HG02588 (cell line): ENCODE data around the gene ENDOD1.
"Not testable (repeated sequence)": the region's sequence is repeated elsewhere in the genome, so short reads cannot be mapped to it uniquely, and the experiment has no call there.

Experiments
- ATAC-seq: cut with Tn5 transposase; IDR thresholded peaks from one replicate; pipeline ENCODE4 v1.9.1; 2021; ENCODE audit warnings: mild to moderate bottlenecking, moderate library complexity; ENCODE audit not compliant: unreplicated experiment

ENDOD1 gene, protein sequence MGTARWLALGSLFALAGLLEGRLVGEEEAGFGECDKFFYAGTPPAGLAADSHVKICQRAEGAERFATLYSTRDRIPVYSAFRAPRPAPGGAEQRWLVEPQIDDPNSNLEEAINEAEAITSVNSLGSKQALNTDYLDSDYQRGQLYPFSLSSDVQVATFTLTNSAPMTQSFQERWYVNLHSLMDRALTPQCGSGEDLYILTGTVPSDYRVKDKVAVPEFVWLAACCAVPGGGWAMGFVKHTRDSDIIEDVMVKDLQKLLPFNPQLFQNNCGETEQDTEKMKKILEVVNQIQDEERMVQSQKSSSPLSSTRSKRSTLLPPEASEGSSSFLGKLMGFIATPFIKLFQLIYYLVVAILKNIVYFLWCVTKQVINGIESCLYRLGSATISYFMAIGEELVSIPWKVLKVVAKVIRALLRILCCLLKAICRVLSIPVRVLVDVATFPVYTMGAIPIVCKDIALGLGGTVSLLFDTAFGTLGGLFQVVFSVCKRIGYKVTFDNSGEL

DNA sequence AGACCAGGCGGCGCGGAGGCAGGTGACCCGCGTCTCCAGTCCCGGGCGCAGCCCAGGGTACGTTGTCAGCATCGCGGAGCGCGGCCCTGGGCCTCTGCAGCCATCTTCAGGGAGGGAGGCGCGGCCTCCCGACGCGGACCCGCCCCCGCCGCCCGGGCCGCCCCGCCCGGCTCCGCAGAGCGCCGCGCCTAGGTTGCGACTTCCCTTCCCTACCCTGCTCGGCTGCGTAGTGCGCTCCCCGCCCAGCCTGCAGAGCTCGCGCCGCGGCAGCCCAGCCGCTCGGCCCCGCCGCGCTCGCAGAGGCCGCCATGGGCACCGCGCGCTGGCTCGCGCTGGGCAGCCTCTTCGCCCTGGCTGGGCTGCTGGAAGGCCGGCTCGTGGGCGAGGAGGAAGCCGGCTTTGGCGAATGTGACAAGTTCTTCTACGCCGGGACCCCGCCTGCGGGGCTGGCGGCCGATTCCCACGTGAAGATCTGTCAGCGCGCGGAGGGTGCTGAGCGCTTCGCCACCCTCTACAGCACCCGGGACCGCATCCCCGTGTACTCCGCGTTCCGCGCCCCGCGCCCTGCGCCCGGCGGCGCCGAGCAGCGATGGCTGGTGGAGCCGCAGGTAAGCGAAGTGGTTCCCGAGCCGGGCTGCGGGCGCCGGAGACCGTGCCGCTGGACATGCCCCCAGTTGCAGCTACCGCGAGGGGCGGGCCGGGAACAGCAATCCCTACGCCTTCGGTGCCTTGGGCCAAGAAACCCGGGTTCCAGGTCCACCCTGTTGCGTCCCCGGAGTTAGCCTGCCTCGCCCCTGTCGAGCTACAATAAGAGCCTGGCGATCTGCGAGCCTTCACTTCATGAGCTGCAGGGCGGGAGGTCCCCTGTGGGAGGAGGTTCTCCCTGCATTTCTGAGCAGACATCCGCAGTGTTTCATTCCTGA is at the start of gene ENDOD1:
TSS of gene ENDOD1 (plus strand) at position 227 of the 923 bp plus-strand sequence. CDS start at position 309, 82 bp downstream.
- peak; percentile 87 for ATAC-seq

DNA sequence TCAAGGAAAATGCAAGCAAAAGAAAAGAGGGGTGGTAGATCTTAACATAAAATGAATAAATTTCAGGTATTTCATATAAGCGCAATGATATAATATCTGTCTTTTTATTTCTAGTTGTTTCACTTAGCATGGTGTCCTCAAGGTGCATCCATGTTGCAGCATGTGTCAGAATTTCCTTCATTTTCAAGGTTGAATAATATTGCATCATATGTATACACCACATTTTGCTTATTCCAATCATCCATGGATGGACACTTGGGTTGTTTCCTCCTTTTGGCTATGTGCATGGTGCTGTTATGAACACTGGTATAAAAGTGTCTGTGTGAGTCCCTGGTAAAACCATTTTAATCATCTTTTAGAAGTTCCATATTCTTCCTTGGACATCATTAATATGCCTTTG is 47.4 kb upstream of the ENDOD1 start:
- no peak for ATAC-seq

DNA sequence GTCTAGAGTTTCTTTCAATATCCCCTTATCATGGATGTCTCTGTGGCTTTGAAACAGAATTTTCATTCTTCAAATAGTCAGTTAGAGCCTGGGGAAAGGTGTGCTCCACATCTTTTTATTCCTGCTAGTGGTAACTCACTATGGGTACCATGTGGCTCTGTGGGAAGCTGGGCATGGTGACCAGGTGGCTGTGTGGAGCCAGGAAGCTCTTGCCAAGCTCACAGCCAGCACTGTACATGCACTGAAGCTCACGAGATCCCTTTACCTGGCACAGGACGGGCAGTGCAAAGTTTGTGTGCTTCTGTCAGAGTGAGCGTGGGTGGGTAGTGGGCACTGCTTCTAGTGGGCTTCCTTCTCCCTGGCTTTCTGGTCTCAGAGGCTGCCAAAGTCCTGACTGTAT is 46.7 kb upstream of the ENDOD1 start:
- ATAC-seq, result no peak

DNA sequence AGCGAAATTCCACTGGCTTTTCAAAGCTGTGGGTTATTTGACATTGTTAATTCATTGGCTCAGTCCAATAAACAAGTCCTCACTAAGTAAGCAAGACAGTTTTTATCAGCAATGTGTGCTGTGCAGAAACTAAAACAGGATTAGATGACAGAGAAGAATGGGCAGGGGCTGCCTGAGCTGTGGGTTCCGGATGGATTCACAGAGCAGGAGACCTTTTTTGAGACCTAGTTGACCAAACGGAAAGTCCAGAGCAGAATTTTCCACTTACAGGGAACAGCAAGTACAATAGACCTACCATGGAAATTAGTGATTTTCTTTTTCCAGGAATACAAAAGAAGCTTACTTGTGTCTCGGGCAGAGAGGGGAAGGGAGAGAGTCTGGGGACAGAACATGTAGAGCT is 45.6 kb upstream of the ENDOD1 start:
- no peak for ATAC-seq

DNA sequence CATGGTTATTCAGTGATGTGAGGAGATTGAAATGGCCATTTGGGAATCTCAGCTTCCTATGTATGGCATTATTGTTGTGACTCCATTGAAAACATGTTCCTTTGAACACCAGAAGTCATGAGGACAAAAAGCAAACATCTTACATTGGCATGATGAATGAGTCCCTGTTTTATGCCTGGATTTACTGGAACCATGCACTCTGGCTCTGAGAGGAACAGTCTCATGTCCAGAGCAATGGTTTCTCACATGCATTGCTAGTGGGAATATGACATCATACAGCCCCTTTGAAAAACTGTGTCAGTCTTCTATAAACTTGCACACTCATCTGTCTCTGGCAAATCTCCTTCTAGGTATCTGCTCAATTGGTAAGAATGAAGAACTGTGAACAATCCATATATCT is 43.8 kb upstream of the ENDOD1 start:
- no peak for ATAC-seq

DNA sequence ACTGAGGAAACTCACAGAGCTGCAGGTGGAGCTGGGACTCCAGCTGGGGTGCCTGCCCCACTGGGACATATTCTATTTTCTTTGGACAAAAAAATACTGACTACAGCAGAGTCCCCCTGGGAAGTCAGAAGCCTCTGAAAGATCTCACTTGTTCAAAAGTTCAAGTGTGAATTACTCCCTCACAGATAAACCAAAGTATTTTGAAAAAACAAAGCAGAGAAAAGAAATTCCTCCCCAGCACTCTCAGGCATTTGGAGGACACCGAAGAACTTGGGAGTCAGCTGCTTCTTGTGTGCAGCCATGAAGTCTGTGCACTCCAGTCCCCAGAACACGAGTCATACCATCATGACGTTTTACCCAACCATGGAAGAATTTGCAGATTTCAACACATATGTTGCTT is 40.5 kb upstream of the ENDOD1 start, which contains the start of gene KDM4F:
TSS of gene KDM4F (plus strand) at position 301 of the 400 bp plus-strand sequence.
- not testable (repeated sequence) for ATAC-seq

DNA sequence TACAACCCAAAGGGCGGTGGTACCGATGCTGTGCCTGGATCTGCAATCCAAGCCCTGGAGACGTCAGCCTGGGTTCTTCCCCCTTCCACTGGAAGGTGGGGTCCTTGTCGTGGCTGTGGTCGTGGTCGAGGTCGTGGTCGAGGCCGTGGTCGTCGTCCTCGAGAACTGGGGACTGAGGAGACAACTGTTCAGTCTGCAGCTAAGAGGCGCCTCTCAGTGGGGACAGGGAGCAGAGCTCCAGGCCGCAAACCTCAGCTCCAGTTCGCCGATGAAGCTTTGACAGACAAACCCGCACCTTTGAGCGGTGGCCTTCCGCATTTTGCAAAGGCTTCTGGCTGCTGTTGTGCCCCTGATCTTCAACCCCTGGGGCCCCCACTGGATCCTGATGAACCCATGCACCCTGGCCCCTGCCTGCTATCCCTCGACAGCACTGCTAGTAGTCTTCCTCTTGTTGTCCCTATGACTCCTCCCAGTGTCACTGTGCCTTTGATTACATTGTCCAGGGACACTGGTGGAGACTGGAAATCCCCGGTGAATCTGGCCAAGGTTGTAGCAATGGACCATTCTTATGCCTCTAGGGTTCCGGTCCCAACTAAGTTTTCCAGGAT is 38.9 kb upstream of the ENDOD1 start:
- no peak for ATAC-seq

DNA sequence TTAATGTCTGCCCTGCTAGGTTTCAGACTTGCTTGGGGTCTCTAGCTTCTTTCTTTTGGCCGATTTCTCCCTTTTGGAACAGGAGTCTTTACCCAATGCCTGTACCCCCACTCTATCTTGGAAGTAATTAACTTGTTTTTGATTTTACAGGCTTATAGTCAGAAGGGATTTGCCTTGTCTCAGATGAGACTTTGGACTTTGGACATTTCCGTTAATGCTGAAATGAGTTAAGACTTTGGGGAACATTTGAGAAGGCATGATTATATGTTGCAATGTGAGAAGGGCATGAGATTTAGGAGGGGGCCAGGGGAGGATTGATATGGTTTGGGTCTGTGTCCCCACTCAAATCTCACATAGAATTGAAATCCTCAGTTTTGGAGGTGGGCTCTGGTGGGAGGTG is 35.3 kb upstream of the ENDOD1 start:
- no peak for ATAC-seq

DNA sequence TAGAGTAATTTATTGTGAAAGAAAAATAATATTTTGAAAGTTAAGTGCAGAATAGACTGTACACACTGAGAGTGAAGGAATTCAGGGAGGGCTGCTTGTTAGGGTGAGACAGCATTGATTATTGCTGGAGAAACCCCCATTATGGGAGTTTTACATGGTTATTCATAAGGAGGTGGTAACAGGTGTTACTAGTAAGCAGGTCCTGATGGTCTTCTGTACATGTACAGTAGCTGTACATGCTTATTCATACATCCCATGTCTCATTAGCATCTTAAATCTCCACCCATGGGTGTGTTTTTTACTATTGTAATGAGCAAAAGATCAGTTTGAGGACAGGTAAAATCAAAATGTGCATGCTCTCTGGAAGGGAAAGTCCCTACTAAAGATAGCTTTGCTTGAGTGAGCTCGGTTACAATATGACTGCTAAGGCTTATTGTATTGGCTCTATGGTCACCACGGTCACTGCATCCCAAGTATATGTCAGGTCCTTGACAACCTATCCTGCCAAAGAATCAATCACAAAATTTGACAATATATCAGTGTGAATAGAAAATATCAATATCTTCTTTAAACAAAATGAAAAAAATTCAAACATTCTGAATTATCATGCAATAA is 34.3 kb upstream of the ENDOD1 start:
- ATAC-seq, result peak; percentile 89

DNA sequence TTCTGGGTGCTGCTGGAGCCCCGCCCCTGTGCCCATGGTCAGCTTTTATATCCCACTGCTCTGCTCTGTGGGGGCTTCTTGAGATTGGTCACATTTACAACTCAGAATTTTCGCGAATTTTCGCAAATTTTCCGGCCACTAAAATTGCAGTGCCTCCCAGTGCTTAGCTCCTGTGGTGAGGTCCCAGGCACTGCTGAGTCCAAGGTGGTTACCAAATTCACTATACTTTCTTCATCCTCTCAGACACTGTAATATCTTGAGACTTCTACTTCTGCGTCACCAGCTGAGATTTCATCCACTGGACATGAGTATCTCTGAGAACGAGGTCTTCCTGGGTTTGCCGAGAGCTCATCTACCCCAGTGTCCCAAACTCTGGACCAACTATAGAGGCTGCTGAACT is 31.7 kb upstream of the ENDOD1 start:
- no peak for ATAC-seq

DNA sequence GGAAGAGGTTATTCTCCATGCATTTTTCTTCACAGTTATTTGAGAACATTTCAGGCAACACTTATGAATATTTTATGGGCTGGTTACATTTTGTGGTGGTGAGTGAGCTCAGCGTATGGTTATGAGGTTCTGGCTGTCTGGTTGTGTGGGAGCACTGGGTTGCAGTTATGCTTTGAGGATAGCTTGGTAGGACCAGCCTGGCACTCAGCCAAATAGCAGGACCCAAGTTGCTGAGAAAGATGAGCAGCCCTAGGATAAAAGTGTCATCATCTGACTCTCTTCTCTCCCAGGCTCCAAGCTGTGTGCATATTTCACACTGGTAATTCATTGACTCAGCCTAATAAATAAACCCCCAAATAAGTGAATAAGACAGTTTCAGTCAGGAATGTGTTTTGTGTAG is 31.0 kb upstream of the ENDOD1 start:
- no peak for ATAC-seq

DNA sequence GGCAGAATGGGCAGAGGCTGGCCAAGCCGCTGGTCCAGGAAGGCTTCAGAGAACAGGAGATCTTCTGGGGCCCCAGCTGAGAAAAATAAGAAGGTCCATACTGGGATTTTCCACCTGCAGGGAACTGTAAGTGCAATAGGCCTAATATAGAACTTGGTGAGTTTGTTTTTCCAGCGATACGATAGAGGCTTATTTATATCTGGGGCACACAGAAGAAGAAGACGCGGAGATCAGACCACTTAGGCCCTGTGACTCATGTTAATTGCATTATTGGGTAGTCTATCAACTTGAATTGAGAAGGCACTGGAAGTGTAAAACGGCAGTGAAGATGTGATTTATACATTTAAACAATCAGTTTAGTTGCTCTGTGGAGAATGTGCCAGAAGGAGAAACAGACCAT is 30.6 kb upstream of the ENDOD1 start:
- no peak for ATAC-seq

DNA sequence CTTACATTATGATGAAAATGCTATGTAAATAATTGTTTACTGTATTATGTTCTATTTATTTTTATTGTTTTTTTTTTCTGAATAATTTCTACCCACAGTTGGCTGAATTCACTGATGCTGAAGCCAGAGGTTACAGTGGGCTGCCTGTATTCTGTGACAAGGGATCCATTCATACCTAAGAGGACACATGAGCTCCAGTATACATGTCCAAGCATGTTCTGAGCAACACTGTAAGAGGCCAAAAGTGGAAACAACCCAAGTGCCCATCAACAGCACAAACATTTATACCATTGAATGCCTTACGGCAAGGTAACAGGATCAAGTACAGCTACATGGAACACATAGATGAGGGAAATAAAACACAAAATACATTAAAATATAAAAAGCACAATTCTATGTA is 24.3 kb upstream of the ENDOD1 start:
- no peak for ATAC-seq

DNA sequence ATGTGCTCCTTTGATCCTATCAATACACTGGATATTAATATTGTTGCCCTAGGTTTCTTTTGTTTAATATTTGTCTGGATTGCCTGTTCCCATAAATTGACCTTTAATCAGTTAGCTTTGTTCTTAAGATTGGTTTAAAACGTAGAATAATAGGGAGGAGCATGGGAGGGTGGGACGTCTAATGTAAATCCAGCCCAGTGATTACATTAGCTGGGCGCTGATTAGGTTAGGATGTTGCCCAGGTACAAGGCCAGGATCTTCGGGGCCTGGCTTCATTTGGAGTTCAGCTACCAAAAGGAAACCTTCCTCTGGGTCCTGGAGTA is 23.0 kb upstream of the ENDOD1 start, which contains the start of gene SRSF8:
TSS of gene SRSF8 (plus strand) at position 204 of the 323 bp plus-strand sequence. CDS start 308 bp downstream, outside the sequence.
- peak; percentile 36 for ATAC-seq

DNA sequence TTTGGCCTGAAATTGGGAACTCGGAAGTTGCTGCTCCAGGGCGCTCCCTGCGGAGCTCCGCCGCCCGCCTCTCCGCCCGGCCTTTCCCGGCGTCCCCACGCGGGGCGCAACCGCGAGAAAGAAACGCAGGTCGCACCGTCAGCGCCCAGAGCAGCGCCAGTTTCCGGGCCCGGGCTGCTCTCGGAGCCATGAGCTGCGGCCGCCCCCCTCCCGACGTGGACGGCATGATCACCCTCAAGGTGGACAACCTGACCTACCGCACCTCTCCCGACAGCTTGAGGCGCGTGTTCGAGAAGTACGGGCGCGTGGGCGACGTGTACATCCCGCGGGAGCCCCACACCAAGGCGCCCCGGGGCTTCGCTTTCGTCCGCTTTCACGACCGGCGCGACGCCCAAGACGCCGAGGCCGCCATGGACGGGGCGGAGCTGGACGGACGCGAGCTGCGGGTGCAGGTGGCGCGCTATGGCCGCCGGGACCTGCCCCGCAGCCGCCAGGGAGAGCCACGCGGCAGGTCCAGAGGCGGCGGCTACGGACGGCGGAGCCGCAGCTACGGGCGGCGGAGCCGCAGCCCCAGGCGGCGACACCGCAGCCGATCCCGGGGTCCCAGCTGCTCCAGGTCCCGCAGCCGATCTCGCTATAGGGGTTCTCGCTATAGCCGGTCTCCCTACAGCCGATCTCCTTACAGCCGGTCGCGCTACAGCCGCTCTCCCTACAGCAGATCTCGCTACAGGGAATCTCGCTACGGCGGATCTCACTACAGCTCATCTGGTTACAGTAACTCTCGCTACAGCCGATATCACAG is 22.4 kb upstream of the ENDOD1 start:
- peak; percentile 67 for ATAC-seq

DNA sequence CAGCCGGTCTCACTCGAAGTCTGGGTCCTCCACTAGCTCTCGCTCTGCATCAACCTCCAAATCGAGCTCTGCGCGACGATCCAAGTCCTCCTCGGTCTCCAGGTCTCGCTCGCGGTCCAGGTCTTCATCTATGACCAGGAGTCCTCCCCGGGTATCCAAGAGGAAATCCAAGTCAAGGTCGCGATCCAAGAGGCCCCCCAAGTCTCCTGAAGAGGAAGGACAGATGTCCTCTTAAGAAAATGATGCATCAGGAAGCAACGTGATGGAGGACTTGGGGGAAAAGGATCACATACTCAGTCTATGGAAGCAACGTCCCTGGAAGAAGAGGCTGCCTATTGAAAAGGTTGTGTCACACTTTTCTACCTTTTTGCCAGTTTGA is 21.8 kb upstream of the ENDOD1 start:
- no peak for ATAC-seq

DNA sequence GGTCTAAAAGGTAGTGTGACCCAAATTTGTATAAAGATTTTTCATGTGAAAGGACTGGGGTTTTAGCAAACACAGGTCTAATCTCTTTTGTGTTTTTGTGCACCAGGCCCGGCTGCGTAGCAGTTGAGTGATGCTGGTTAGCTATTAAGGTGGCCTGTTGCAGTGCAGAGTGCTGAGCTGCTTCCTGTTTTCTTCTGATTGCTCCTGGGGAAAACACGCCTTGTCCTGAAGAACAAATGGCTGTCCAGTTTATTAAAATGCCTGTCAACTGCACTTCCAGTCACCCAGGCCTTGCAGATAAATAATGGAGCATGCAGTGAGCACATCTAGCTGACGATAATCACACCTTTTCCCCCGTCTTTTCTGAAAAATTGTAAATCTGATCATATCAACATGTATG is 21.1 kb upstream of the ENDOD1 start:
- peak; percentile 64 for ATAC-seq

DNA sequence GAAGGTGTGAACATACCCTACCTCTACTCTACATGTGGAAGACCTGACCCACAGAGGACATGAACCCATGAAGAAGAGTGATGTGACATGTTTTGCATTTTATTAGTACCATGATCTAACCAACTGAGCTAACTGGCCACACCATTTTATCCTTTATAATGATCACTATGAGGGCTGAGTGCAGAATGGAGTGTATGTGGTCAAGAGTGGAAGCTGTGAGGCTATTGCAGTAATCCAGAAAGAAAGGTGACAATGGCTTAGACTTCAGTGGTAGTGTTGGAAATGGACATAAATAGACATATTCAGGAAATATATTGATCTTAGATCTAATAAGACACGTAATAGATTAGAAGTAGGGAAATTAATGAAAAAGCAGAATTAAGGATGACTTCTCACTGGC is 19.2 kb upstream of the ENDOD1 start:
- no peak for ATAC-seq

DNA sequence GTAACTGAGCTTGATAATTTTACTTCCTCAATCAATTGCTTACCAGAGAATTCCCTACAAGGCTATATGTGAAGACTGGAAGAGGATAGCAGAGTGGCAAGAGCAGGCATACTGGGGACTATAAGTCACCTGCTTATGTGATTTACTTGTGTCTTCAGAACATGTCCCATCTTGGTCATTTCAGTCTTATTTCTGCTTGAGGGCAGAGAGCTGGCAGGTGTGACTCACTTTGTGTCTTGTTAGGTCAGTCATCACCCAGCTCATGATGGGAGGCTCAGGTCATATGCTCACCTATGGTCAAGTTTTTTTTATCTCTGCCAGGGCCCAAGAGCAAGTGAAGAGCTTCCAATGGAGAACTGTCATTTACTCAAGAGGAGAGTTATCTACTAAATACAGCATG is 16.7 kb upstream of the ENDOD1 start:
- ATAC-seq, result no peak
